HEK293T (cell line): ENCODE measurements around the gene DZANK1.

ENCODE experiments used
- ARNT ChIP-seq: fragments of 450-650 bp; IDR thresholded peaks from 2 replicates; pipeline ENCODE4 v1.6.1; 2017; ENCODE audit warnings: mild to moderate bottlenecking
- BHLHE40 ChIP-seq: fragments of 450-650 bp; IDR thresholded peaks from 2 replicates; pipeline ENCODE4 v1.6.1; 2016; ENCODE audit warnings: mild to moderate bottlenecking, moderate library complexity, borderline replicate concordance
- ELF4 ChIP-seq: fragments of 450-650 bp; IDR thresholded peaks from 2 replicates; pipeline ENCODE4 v1.6.1; 2017; ENCODE audit warnings: antibody characterized with exemption
- FOXA1 ChIP-seq: fragments of 450-650 bp; IDR thresholded peaks from 2 replicates; pipeline ENCODE4 v1.6.1; 2016; ENCODE audit warnings: mild to moderate bottlenecking
- FOXK2 ChIP-seq: fragments of 450-650 bp; IDR thresholded peaks from 2 replicates; pipeline ENCODE4 v1.6.1; 2016; ENCODE audit warnings: mild to moderate bottlenecking
- FOXM1 ChIP-seq: fragments of 450-650 bp; IDR thresholded peaks from 2 replicates; pipeline ENCODE4 v1.6.1; 2017; ENCODE audit warnings: mild to moderate bottlenecking, borderline replicate concordance
- HDGF ChIP-seq: fragments of 450-650 bp; IDR thresholded peaks from 2 replicates; pipeline ENCODE4 v1.6.1; 2017; ENCODE audit warnings: antibody characterized with exemption, borderline replicate concordance
- LEF1 ChIP-seq: fragments of 450-650 bp; IDR thresholded peaks from 2 replicates; pipeline ENCODE4 v1.6.1; 2017; ENCODE audit warnings: mild to moderate bottlenecking, borderline replicate concordance
- SUZ12 ChIP-seq: fragments of 450-650 bp; IDR thresholded peaks from 2 replicates; pipeline ENCODE4 v1.6.1; 2016; ENCODE audit warnings: mild to moderate bottlenecking
- TARDBP ChIP-seq: fragments of 450-650 bp; IDR thresholded peaks from 2 replicates; pipeline ENCODE4 v1.6.1; 2016
- ZNF384 ChIP-seq: fragments of 450-650 bp; IDR thresholded peaks from 2 replicates; pipeline ENCODE4 v1.6.1; 2016
- TF ChIP-seq, protein P1 (sequence below): fragments of 450-650 bp; IDR thresholded peaks from 2 replicates; pipeline ENCODE4 v1.6.1; 2016

DNA sequence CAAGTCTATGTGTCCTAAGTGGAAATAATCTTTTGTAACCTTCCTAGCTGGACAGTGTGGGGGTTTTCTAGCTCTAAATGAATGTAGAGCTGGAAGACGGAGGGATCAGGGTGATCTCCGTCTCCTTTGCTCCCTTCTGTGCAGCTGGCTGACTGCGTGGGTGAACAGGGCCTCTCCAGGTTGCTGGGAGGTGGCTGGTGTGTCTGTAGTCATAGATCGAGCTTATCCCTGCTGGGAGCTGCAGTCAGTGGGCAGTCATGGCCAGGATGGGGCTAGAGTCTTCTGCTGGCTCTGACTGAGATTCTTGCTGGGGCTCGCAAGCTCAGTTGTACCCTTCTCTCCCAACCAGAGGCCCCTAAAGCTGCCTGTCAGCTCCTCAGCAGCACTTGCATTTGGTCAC is 47.3 kb upstream of the DZANK1 start:
- TF ChIP-seq TARDBP (no peak), HDGF (no peak), ARNT (no peak), FOXK2 (no peak), FOXA1 (no peak), SUZ12 (no peak), FOXM1 (no peak), BHLHE40 (no peak), ELF4 (no peak), ZNF384 (no peak), LEF1 (no peak)
- TF ChIP-seq, protein P1, sequence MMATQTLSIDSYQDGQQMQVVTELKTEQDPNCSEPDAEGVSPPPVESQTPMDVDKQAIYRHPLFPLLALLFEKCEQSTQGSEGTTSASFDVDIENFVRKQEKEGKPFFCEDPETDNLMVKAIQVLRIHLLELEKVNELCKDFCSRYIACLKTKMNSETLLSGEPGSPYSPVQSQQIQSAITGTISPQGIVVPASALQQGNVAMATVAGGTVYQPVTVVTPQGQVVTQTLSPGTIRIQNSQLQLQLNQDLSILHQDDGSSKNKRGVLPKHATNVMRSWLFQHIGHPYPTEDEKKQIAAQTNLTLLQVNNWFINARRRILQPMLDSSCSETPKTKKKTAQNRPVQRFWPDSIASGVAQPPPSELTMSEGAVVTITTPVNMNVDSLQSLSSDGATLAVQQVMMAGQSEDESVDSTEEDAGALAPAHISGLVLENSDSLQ = no peak
